Measurements from ENCODE around the gene MIA. TPM values are rescaled to one million over a fixed set of nuclear protein-coding genes. Genes with fewer than 3 reads are reported as not detected.

The MIA gene
- total RNA-seq, 1 experiment from 2014 or later: 2.2 TPM

DNA sequence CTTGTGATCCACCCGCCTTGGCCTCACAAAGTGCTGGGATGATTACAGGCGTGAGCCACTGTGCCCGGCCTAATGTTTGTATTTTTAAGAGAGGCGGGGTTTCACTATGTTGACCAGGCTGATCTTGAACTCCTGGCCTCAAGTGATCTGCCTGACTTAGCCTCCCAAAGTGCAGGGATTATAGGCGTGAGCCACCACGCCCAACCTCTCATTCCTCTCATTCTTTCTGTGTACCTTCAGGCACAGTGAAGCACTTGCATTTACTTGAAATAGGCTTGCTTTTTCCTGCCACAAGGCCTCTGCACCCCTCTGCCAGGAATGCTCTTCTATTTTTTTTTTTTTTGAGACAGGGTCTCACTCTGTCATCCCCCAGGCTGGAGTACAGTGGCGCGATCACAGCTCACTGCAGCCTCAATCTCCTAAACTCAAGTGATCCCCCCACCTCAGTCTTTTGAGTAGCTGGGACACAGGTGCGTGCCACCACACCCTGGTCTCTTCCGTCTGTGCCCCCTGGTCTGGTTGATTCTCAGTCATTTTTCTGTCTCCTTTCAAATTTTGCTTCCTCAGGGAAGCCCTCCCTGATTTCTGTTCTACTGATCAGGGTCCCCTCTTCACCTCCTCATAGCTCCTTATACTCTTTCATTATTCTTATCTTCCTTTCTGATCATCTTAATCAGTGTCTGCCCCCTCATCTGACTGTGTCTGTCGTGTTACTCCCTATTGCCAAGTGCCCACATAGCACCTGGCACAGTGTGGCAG, 40.1 kb upstream of the MIA start:
- BruUV-seq (replicated peaks): no TSS peak
- H3K9me3 ChIP-seq (ENCODE audit: control insufficient read depth, insufficient read depth, low read depth, low read length): no peaks in the 10 kb centered on the region
- TF ChIP-seq, protein P1, sequence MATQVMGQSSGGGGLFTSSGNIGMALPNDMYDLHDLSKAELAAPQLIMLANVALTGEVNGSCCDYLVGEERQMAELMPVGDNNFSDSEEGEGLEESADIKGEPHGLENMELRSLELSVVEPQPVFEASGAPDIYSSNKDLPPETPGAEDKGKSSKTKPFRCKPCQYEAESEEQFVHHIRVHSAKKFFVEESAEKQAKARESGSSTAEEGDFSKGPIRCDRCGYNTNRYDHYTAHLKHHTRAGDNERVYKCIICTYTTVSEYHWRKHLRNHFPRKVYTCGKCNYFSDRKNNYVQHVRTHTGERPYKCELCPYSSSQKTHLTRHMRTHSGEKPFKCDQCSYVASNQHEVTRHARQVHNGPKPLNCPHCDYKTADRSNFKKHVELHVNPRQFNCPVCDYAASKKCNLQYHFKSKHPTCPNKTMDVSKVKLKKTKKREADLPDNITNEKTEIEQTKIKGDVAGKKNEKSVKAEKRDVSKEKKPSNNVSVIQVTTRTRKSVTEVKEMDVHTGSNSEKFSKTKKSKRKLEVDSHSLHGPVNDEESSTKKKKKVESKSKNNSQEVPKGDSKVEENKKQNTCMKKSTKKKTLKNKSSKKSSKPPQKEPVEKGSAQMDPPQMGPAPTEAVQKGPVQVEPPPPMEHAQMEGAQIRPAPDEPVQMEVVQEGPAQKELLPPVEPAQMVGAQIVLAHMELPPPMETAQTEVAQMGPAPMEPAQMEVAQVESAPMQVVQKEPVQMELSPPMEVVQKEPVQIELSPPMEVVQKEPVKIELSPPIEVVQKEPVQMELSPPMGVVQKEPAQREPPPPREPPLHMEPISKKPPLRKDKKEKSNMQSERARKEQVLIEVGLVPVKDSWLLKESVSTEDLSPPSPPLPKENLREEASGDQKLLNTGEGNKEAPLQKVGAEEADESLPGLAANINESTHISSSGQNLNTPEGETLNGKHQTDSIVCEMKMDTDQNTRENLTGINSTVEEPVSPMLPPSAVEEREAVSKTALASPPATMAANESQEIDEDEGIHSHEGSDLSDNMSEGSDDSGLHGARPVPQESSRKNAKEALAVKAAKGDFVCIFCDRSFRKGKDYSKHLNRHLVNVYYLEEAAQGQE (IDR thresholded peaks at IDR 0.05; ENCODE audit: insufficient read depth in 1 of 2, low read depth in 2 of 2, low read length in 1 of 2): no peak
- TF ChIP-seq POLR2AphosphoS5 (IDR thresholded peaks at IDR 0.05; ENCODE audit: low read depth, low read length) (no peak), SIN3A (IDR thresholded peaks at IDR 0.05; ENCODE audit: borderline replicate concordance, insufficient read depth, low read depth, low read length) (no peak)
- TF ChIP-seq, protein P2, sequence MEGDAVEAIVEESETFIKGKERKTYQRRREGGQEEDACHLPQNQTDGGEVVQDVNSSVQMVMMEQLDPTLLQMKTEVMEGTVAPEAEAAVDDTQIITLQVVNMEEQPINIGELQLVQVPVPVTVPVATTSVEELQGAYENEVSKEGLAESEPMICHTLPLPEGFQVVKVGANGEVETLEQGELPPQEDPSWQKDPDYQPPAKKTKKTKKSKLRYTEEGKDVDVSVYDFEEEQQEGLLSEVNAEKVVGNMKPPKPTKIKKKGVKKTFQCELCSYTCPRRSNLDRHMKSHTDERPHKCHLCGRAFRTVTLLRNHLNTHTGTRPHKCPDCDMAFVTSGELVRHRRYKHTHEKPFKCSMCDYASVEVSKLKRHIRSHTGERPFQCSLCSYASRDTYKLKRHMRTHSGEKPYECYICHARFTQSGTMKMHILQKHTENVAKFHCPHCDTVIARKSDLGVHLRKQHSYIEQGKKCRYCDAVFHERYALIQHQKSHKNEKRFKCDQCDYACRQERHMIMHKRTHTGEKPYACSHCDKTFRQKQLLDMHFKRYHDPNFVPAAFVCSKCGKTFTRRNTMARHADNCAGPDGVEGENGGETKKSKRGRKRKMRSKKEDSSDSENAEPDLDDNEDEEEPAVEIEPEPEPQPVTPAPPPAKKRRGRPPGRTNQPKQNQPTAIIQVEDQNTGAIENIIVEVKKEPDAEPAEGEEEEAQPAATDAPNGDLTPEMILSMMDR (IDR thresholded peaks at IDR 0.05): no peak
- ATAC-seq (no peak), DNase-seq (ENCODE audit: low read depth, low spot score) (no peak)
- no peak overlapping the region for H3K4me3 ChIP-seq (ENCODE audit: low read depth in 2 of 2, low read length in 2 of 2)
- H3K27me3 ChIP-seq (ENCODE audit: control insufficient read depth, insufficient read depth, low read length): no peaks in the 10 kb centered on the region
- H3K4me1 ChIP-seq (ENCODE audit: control insufficient read depth, insufficient read depth, low read length): no peaks in the 10 kb centered on the region
- ChIA-PET POLR2A (no interaction called here), CTCF (interaction anchor here (0.6 kb wide), 1 partner anchor 10 kb away, joined by 3 read pairs; no protein-coding TSS in a partner anchor)
- in situ Hi-C loops (cut with HindIII; ENCODE audit: low pct_unique_long_range_greater_than_20kb, low sequenced_read_pairs): no loop called here
- intact Hi-C loops (cut with micrococcal nuclease; ENCODE audit: unreplicated experiment): no loop called here
- no peak overlapping the region for H3K27ac ChIP-seq (ENCODE audit: low read length)
- no peaks in the 10 kb centered on the region for H3K36me3 ChIP-seq (ENCODE audit: control insufficient read depth, insufficient read depth, low read length)

DNA sequence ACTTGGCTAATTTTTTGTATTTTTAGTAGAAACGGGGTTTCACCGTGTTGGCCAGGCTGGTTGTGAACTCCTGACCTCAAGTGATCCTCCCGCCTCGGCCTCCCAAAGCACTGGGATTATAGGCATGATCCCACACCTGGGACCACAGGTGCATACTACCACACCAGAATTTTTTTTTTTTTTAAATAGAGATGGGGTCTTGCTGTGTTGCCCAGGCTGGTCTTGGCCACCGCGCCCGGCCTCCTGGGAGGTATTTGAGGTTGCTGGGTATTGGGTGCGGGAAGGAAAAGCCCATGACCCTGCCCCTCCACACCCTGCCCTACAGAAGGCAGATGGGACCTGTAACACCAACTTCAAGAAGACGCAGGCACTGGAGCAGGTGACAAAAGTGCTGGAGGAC, 38.7 kb upstream of the MIA start:
- POLR2A ChIA-PET: no interaction called here
- no TSS peak for BruUV-seq (replicated peaks)
- CTCF ChIA-PET: no interaction called here

More for the DNA sequence above, 38.7 kb upstream of the MIA start:
- intact Hi-C loops (cut with micrococcal nuclease; ENCODE audit: unreplicated experiment): no loop called here
- Histone ChIP-seq H3K9me3 (ENCODE audit: control insufficient read depth, insufficient read depth, low read depth, low read length) (no peaks in the 10 kb centered on the region), H3K36me3 (ENCODE audit: control insufficient read depth, insufficient read depth, low read length) (no peaks in the 10 kb centered on the region), H3K4me1 (ENCODE audit: control insufficient read depth, insufficient read depth, low read length) (no peaks in the 10 kb centered on the region), H3K4me3 (ENCODE audit: low read depth in 2 of 2, low read length in 2 of 2) (no peak overlapping the region), H3K27ac (ENCODE audit: low read length) (no peak overlapping the region), H3K27me3 (ENCODE audit: control insufficient read depth, insufficient read depth, low read length) (no peaks in the 10 kb centered on the region)
- no peak for TF ChIP-seq TCF7L2 (IDR thresholded peaks at IDR 0.05; ENCODE audit: low read depth, low read length)
- TF ChIP-seq, protein P2 (IDR thresholded peaks at IDR 0.05): no peak
- TF ChIP-seq SIN3A (IDR thresholded peaks at IDR 0.05; ENCODE audit: borderline replicate concordance, insufficient read depth, low read depth, low read length): no peak
- TF ChIP-seq, protein P1 (IDR thresholded peaks at IDR 0.05; ENCODE audit: insufficient read depth in 1 of 2, low read depth in 2 of 2, low read length in 1 of 2): no peak
- TF ChIP-seq POLR2AphosphoS5 (IDR thresholded peaks at IDR 0.05; ENCODE audit: low read depth, low read length): no peak
- DNase-seq (ENCODE audit: low read depth, low spot score) (no peak), ATAC-seq (no peak)
- in situ Hi-C loops (cut with HindIII; ENCODE audit: low pct_unique_long_range_greater_than_20kb, low sequenced_read_pairs): no loop called here
